Prostate gland (tissue), 2 donors: Measurements from ENCODE around the gene BAG2.

Experiments used
- POLR2A ChIP-seq: fragments of 450-650 bp; IDR thresholded peaks from one replicate; pipeline ENCODE4 v1.6.1; 2016; ENCODE audit warnings: antibody characterized with exemption, mild to moderate bottlenecking
- POLR2AphosphoS5 ChIP-seq: sonication (generic); formaldehyde crosslinking; IDR thresholded peaks from one replicate; pipeline ENCODE4 v1.6.1; 2017; ENCODE audit warnings: antibody characterized with exemption
- TF ChIP-seq, protein P1 (sequence below), 4 experiments: fragments of 200-600 bp in 2 of 4; fragments of 450-650 bp in 2 of 4; sonication (generic) in 2 of 4; IDR thresholded peaks; 1 replicate in 3 of 4; 2 replicates in 1 of 4; pipeline ENCODE4 v1.5.1; 2016 to 2019; ENCODE audit warnings: antibody characterized with exemption in 4 of 4, mild to moderate bottlenecking in 2 of 4, moderate library complexity in 2 of 4

DNA sequence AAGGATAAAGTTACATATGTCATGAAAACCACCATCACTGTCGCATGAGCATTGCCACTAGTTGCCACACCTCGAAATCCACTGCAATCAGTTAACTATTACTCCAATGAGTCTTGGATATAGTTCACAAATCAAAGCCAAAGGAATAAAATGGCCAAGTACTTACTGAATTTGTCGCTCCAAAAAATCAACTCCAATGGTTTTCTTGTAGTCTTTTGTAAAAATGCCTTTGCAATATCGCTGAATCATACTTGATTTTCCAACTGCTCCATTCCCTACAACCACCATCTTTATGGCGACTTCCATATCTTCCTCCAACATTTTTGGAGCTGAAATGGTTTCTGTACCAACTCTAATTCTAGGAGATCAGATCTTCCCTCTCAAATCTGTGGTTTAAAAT lies 37.9 kb downstream of the BAG2 start:
- TF ChIP-seq POLR2A (no peak), POLR2AphosphoS5 (no peak)
- TF ChIP-seq, protein P1, sequence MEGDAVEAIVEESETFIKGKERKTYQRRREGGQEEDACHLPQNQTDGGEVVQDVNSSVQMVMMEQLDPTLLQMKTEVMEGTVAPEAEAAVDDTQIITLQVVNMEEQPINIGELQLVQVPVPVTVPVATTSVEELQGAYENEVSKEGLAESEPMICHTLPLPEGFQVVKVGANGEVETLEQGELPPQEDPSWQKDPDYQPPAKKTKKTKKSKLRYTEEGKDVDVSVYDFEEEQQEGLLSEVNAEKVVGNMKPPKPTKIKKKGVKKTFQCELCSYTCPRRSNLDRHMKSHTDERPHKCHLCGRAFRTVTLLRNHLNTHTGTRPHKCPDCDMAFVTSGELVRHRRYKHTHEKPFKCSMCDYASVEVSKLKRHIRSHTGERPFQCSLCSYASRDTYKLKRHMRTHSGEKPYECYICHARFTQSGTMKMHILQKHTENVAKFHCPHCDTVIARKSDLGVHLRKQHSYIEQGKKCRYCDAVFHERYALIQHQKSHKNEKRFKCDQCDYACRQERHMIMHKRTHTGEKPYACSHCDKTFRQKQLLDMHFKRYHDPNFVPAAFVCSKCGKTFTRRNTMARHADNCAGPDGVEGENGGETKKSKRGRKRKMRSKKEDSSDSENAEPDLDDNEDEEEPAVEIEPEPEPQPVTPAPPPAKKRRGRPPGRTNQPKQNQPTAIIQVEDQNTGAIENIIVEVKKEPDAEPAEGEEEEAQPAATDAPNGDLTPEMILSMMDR (IDR thresholded peaks at IDR 0.05), result no peak
